Esophagus squamous epithelium (tissue), 5 donors: ENCODE results near the gene NOS1. TPM values are rescaled to one million over a fixed set of nuclear protein-coding genes. Genes with fewer than 3 reads are reported as not detected.

Experiments used
- DNase-seq: peaks from one replicate; lab custom pipeline; 2025; lab: John Stamatoyannopoulos, UW
- H3K27ac ChIP-seq, 4 donors: fragments of 200-600 bp; sonication (generic); one replicate each; pipeline ENCODE4 v1.5.1; 2016 to 2019; ENCODE audit warnings: mild to moderate bottlenecking in 1 of 4
- H3K27me3 ChIP-seq, 4 donors: fragments of 200-600 bp; sonication (generic); 1 replicate in 3 of 4; 2 replicates in 1 of 4; pipeline versions ENCODE4 v1.5.1 to v1.6.0; 2017 to 2021; ENCODE audit warnings: antibody characterized with exemption in 1 of 4
- H3K36me3 ChIP-seq, 3 donors: fragments of 200-600 bp; sonication (generic); one replicate each; pipeline ENCODE4 v1.5.1; 2016 to 2019
- H3K4me1 ChIP-seq, 3 donors: fragments of 200-600 bp; sonication (generic); one replicate each; pipeline ENCODE4 v1.5.1; 2017 to 2019
- H3K4me3 ChIP-seq, 4 donors: fragments of 200-600 bp; sonication (generic); 1 replicate in 3 of 4; 2 replicates in 1 of 4; pipeline ENCODE4 v1.5.1; 2016 to 2019; ENCODE audit warnings: mild to moderate bottlenecking in 2 of 4, moderate library complexity in 1 of 4
- H3K9me3 ChIP-seq, 3 donors: fragments of 200-600 bp; sonication (generic); one replicate each; pipeline ENCODE4 v1.5.1; 2016 to 2019
- CTCF ChIP-seq, 6 experiments: fragments of 450-650 bp in 4 of 6; fragments of 200-600 bp in 2 of 6; sonication (generic) in 2 of 6; IDR thresholded peaks; one replicate each; pipeline ENCODE4 v1.5.1; 2016 to 2019; ENCODE audit warnings: antibody characterized with exemption in 6 of 6, mild to moderate bottlenecking in 4 of 6, moderate library complexity in 4 of 6
- POLR2A ChIP-seq, 4 donors: fragments of 450-650 bp; IDR thresholded peaks; one replicate each; pipeline ENCODE4 v1.6.1; 2017; ENCODE audit warnings: antibody characterized with exemption in 4 of 4, mild to moderate bottlenecking in 4 of 4, moderate library complexity in 3 of 4
- WGBS, 2 donors: methylation state at CpG; one replicate each; pipeline ENCODE4 v1.1.5; 2018; 5-methylcytosine and 5-hydroxymethylcytosine counted together
- intact Hi-C: fragments of 100-400 bp; cut with DNase I; formaldehyde crosslinking; loops from one replicate; pipeline ENCODE4 v1.15.0; 2022
- total RNA-seq, 4 donors: library from RNA; depleted of rRNA; stranded (reverse); fragments of >200 nt; gene quantifications; one replicate each; pipeline ENCODE4 v1.1.0, GENCODE V29; 2016
- donor health status: DM: yes; HTN: yes; CAD: no.

The NOS1 gene
- total RNA-seq, 4 donors from 2014 or later = 0.49 to 1.9 (median 1.5) TPM

- WGBS, 2 donors = 96% methylated on average over 3 of the region's 3 CpGs
- DNase-seq = no peak
- Histone ChIP-seq H3K4me3 (no peak overlapping the region), H3K4me1 (peaks cover 0 to 6% (median 0%) of the 10 kb centered on the region in 3 donors), H3K27me3 (no peaks in the 10 kb centered on the region), H3K27ac (no peak overlapping the region), H3K36me3 (peaks cover 5 to 100% (median 22%) of the 10 kb centered on the region in 3 donors), H3K9me3 (no peaks in the 10 kb centered on the region)
- no peak for TF ChIP-seq CTCF (IDR thresholded peaks at IDR 0.05)
- no peak for TF ChIP-seq POLR2A (IDR thresholded peaks at IDR 0.05)
- intact Hi-C loops = no loop called here
Measured at GRCh38 chr12:117168976-117169375, 192.4 kb downstream of the NOS1 start.

GRCh38 chr12:117167769-117168168 lies 193.7 kb downstream of the NOS1 start:
- H3K4me1 ChIP-seq = peaks cover 0 to 6% (median 0%) of the 10 kb centered on the region in 3 donors
- no peak overlapping the region for H3K4me3 ChIP-seq
- intact Hi-C loops = no loop called here
- no peak for TF ChIP-seq CTCF (IDR thresholded peaks at IDR 0.05)
- no peak for TF ChIP-seq POLR2A (IDR thresholded peaks at IDR 0.05)
- H3K36me3 ChIP-seq = peaks cover 0 to 100% (median 20%) of the 10 kb centered on the region in 3 donors
- no peak overlapping the region for H3K27ac ChIP-seq
- H3K27me3 ChIP-seq = no peaks in the 10 kb centered on the region
- no peak for DNase-seq
- WGBS, 2 donors = 90 to 98% methylated on average over 4 of the region's 4 CpGs
- H3K9me3 ChIP-seq = no peaks in the 10 kb centered on the region

- H3K36me3 ChIP-seq = peaks cover 9 to 100% (median 34%) of the 10 kb centered on the region in 3 donors
Measured at GRCh38 chr12:117166107-117166506, 195.3 kb downstream of the NOS1 start.

GRCh38 chr12:117165342-117165741 lies 196.1 kb downstream of the NOS1 start:
- no peak for DNase-seq
- Histone ChIP-seq H3K9me3 (no peaks in the 10 kb centered on the region), H3K27me3 (no peaks in the 10 kb centered on the region), H3K27ac (no peak overlapping the region), H3K36me3 (peaks cover 12 to 100% (median 42%) of the 10 kb centered on the region in 3 donors), H3K4me1 (peaks cover 0 to 6% (median 0%) of the 10 kb centered on the region in 3 donors), H3K4me3 (no peak overlapping the region)
- TF ChIP-seq POLR2A (IDR thresholded peaks at IDR 0.05) (no peak), CTCF (IDR thresholded peaks at IDR 0.05) (no peak)
- 46 to 75% methylated on average over 5 of the region's 5 CpGs for WGBS, 2 donors
- intact Hi-C loops = no loop called here

More at GRCh38 chr12:117166107-117166506, 195.3 kb downstream of the NOS1 start:
- WGBS, 2 donors = 92 to 93% methylated on average over 4 of the region's 4 CpGs
- Histone ChIP-seq H3K9me3 (no peaks in the 10 kb centered on the region), H3K4me3 (no peak overlapping the region), H3K27me3 (no peaks in the 10 kb centered on the region), H3K4me1 (peaks cover 0 to 6% (median 0%) of the 10 kb centered on the region in 3 donors), H3K27ac (no peak overlapping the region)
- no peak for DNase-seq
- TF ChIP-seq POLR2A (IDR thresholded peaks at IDR 0.05) = no peak
- no peak for TF ChIP-seq CTCF (IDR thresholded peaks at IDR 0.05)
- intact Hi-C loops = no loop called here

GRCh38 chr12:117162633-117163032 lies 198.8 kb downstream of the NOS1 start:
- intact Hi-C loops = no loop called here
- no peak for DNase-seq
- no peak overlapping the region for H3K4me3 ChIP-seq
- TF ChIP-seq CTCF (IDR thresholded peaks at IDR 0.05) (no peak), POLR2A (IDR thresholded peaks at IDR 0.05) (no peak)
- WGBS, 2 donors = 81 to 87% methylated on average over 7 of the region's 7 CpGs
- no peaks in the 10 kb centered on the region for H3K9me3 ChIP-seq
- H3K27ac ChIP-seq = no peak overlapping the region
- peaks cover 16 to 100% (median 42%) of the 10 kb centered on the region in 3 donors for H3K36me3 ChIP-seq
- H3K4me1 ChIP-seq = peaks cover 0 to 6% (median 0%) of the 10 kb centered on the region in 3 donors
- H3K27me3 ChIP-seq = no peaks in the 10 kb centered on the region
